Astrocyte of the hippocampus (primary cell): ENCODE data around the gene KCNA1.
A peak's percentile ranks its signal among the peaks of the same experiment; 100 is the strongest.
"Not testable (repeated sequence)": the region's sequence is repeated elsewhere in the genome, so short reads cannot be mapped to it uniquely, and the experiment has no call there.

Source experiments
- DNase-seq: peaks from one replicate; pipeline ENCODE4 v3.0.0; 2011; ENCODE audit warnings: low read depth, low spot score

Gene KCNA1

GRCh38 chr12:4909734-4910501, at the start of gene KCNA1:
Gene KCNA1, plus strand, starts transcription at chr12:4909905. Its CDS starts 1,474 bp downstream, at chr12:4911379.
- peak; percentile 56 for DNase-seq

- DNase-seq = no peak
Observed at GRCh38 chr12:4860741-4861140, 49.0 kb upstream of the KCNA1 start.

DNA sequence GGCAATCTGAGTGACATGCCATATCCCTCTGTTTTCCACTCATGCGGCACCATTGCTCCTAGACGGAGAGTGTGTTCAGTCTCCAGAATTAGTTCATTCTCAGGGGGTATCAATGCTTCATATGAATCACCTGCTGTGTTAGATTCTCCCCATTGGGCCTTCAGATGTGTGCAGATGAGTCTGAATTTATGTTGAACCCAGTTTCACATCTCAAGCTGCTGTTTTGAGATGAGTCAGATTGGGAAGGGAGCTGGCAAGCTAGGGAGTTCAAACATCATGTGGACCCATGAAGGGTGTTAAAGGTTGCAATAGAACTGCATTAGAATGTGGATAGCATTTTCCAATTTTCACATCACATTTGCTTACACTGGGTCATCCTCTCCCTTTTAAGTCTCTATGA, 46.9 kb upstream of the KCNA1 start:
- no peak for DNase-seq

GRCh38 chr12:4864575-4864974, 45.1 kb upstream of the KCNA1 start:
- DNase-seq = no peak

DNA sequence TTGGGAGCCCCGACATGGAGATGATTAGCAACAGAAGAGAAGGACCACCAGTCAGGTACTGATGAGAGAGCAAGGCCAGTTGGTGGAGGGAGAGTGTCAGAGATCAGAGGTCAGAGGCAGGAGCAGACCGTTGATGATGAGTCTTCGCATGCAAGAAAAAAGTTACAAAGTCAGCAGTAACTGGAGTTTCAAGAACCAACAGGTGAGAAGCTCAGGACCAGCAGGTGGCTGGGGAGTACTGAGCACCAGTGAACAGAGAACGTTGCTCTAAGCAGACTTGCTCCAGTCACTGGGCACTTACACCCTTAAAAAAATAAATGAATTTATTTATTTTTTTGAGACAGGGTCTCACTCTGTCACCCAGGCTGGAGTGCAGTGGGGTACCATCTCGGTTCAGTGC, 44.5 kb upstream of the KCNA1 start:
- no peak for DNase-seq

- DNase-seq = no peak
Observed at GRCh38 chr12:4866299-4866698, 43.4 kb upstream of the KCNA1 start.

GRCh38 chr12:4867384-4867783, 42.3 kb upstream of the KCNA1 start:
- no peak for DNase-seq

DNA sequence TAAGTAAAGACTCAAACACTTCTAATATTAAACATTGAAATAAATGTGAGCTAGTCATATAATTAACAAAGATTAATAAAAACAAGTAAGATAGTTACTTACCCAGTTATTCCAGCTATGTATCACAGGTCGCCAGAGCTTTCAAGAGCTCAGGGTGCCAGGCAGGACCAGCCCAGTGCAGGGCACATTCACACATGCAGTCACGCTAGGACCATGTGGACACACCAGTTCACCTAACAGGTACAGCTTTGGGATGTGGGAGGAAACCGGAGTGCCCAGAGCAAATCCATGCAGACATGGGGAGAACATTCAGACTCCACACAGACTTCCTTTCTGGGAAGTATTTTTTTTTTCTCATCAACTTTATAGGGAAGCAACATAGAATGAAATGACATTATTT, 39.3 kb upstream of the KCNA1 start:
- no peak for DNase-seq

GRCh38 chr12:4871514-4871913, 38.2 kb upstream of the KCNA1 start:
- DNase-seq = no peak

DNA sequence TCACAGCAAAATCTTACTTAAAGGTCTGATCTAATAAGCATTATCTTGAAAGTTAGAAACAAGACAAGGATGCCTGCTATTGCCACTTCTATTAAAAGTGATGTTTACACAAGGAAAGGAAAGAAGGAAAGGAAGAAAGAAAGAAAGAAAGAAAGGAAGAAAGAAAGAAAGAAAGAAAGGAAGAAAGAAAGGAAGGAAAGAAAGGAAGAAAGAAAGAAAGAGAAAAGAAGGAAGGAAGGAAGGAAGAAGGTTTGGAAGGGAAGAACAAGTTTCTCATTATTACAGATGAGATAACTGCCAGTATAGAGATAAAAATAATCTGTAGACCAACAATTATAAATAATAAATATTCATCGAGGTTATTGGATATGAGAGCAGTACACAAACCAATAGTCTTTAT, 35.8 kb upstream of the KCNA1 start:
- DNase-seq = no peak

- DNase-seq = no peak
Observed at GRCh38 chr12:4874671-4875070, 35.0 kb upstream of the KCNA1 start.

DNA sequence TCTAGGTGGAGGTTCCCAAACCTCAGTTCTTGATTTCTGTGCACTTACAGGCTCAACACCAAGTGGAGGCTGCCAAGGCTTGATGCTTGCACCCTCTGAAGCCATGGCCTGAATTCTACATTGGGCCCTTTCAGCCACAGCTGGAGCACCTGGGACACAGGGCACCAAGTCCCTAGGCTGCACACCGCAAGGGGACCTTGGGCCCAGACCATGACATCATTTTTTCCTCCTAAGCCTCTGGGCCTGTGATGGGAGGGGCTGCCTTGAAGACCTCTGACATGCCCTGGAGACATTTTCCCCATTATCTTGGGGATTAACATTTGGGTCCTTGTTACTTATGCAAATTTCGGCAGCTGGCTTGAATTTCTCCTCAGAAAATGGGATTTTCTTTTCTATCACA, 30.2 kb upstream of the KCNA1 start:
- DNase-seq = not testable (repeated sequence)

DNA sequence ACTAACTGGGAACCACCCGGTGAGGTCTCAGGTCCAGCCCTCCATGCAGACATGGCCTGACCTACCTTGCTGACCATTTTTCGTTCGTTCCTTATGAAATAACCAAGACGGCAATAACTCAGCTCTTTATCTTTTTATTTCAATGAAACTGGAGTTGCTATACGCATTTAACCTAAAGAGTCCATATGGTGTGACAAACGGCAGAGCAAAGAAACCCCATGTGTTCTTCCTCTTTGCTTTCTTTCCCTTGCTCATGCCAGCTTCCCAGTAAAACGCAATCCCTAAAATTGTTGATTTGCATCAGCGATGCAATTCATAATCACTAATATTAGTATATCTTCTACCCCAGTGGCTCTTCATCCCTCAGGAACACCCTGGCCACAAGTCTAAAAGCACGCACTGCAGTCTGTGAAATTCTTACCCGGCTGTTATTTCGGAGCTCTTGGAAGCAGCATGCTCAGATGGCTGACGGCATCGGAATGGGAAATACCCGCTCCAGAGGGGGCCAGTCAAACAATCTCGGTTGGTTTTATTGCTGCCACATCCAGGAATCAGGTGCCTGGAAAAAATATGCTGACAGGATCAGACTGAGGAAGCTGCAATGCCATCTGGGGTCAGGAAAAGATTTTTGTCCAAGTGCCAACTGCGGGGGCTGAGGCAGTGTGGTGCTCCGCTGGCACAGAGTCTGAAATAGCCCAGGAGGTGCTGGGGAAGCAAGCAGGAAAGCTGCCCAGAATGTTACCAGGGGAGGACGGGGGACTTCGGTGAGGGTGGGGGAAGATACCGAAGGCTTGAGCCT, 28.2 kb upstream of the KCNA1 start:
- DNase-seq = no peak

GRCh38 chr12:4891866-4892265, 17.8 kb upstream of the KCNA1 start:
- DNase-seq = no peak

GRCh38 chr12:4892418-4892817, 17.3 kb upstream of the KCNA1 start:
- DNase-seq = no peak

- no peak for DNase-seq
Observed at GRCh38 chr12:4894019-4894418, 15.7 kb upstream of the KCNA1 start.

GRCh38 chr12:4899364-4899763, 10.3 kb upstream of the KCNA1 start:
- peak; percentile 5 for DNase-seq

- peak; percentile 27 for DNase-seq
Observed at GRCh38 chr12:4900327-4900726, 9.4 kb upstream of the KCNA1 start.

DNA sequence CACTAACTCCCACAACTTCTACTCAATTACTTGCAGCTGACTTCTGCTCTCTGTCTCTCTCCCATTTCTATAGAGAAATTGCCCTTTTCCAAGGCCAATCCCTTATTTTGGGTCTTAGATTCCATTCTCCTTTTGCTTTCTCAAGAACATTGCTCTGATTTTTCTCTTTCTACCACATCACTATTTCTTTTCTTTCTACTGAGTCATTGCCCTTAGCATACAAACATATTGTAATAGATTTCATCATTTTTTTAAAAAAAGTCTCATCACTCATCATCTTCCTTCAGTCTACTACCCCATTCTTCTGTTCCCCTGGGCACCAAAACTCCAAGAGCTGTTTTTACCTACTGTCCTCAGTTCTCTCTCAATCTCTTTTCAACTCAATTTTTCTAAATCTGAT, 4.4 kb upstream of the KCNA1 start:
- DNase-seq = no peak

DNA sequence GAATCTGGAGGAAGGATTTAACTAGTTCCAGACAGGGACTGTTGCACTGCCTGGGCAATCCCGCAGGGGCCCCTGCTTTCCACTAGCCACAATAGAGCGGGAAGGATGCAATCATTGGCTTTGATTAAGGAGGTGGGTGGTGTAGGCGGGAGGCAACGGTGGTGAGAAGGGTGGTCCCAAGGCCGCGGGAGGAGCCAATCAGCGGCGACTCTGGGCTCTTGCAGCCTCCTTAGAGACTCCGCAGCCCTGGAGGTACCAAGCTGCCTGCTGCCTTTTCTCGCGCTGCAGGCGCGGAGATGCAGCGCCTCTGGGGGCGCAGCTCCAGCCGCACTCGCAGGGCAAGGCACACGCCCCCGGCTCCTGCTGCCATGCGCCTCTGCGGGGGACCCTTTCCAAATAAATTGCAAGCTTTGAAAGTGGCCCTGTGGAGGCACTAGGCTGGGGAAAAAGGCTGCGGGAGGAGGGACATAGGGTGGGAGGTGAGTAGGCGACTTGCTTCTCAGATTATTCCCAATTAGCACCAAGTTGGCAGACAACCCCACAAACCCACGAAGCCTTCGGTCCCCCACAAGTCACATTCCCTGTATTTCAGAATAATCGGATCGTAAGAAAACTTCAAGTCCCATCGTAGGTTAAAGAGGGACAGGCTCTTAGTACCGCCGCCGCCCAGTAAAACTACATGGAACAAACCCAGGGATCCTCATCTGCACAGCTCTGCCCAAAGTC, 858 bp upstream of the KCNA1 start:
- DNase-seq = peak; percentile 59

DNA sequence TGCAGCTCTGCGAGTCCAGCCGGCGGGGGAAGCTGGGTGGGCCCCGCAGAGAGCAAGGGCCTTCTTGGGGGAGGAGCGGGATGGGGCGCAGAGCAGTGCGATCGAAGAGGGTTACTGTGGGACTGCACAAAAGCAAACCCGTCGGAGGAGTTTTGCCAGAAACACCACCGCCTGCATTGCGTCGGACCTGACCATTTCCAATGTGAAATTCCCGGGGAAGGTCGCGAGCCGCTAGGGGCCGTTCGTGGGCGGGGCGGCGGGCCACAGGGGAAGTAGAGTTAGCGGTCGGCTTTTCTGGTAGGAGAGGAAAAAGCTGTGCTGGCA, 333 bp upstream of the KCNA1 start:
- DNase-seq = peak; percentile 23

DNA sequence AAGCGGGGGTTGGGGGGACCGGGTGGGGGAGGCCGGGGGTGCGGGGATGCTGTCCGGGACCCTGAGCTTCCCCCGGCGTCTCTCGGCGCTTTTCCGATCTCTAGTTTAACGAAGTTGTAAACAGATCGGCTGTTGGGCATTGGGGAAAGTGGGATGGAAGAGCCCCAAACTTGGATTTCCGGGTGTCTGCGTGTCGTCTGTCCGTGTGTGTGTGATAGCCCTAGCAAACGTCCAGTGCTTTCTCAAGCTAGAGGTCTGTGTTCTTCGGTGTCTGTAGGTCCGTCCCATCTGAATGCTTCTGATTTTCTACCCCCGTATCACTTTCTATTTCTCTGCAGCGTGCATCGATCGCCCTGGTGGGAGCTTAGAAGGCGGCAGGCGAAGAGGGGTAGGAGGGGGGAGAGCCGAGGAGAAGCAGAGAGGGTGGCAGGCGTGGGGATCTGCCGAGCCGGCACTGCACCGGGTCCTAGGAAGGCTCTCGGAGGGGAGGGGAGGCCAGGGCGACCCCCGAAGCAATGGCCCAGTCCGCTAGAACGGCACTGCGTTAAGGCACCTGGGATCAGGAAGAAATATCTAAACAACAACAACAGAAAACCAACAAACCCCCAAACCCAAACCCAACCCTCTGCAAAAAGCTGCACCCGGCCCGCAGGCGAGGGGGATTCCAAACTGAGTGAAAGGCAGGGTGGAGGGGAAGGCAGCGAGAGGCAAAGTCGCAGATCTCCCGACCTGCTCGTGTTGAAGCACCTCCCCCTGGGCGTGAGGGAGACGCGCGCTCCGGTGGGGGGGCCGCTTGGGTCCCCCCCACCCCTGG, 1.0 kb downstream of the KCNA1 start:
- DNase-seq = peak; percentile 18
